Suprapubic skin (tissue), 4 donors: ENCODE measurements around the gene ATP6V0B. TPM values are rescaled to one million over a fixed set of nuclear protein-coding genes. Genes with fewer than 3 reads are reported as not detected.

Experiments used
- DNase-seq, 2 donors: peaks; one replicate each; pipeline ENCODE4 v3.0.0-alpha.2; 2019; ENCODE audit warnings: low spot score in 2 of 2
- H3K27ac ChIP-seq: fragments of 200-600 bp; sonication (generic); one replicate; pipeline ENCODE4 v1.5.1; 2019
- H3K27me3 ChIP-seq: fragments of 200-600 bp; sonication (generic); one replicate; pipeline ENCODE4 v1.5.1; 2019
- H3K36me3 ChIP-seq: fragments of 200-600 bp; sonication (generic); one replicate; pipeline ENCODE4 v1.5.1; 2019
- H3K4me1 ChIP-seq: fragments of 200-600 bp; sonication (generic); one replicate; pipeline ENCODE4 v1.5.1; 2019
- H3K4me3 ChIP-seq: fragments of 200-600 bp; sonication (generic); one replicate; pipeline ENCODE4 v1.5.1; 2019; ENCODE audit warnings: mild to moderate bottlenecking
- H3K9me3 ChIP-seq: fragments of 200-600 bp; sonication (generic); one replicate; pipeline ENCODE4 v1.5.1; 2019
- CTCF ChIP-seq, 2 donors: fragments of 200-600 bp in 1 of 2; fragments of 450-650 bp in 1 of 2; sonication (generic) in 1 of 2; IDR thresholded peaks; one replicate each; pipeline ENCODE4 v1.5.1; 2016 to 2019; ENCODE audit warnings: antibody characterized with exemption in 2 of 2, mild to moderate bottlenecking in 1 of 2, moderate library complexity in 1 of 2
- EP300 ChIP-seq: sonication (generic); formaldehyde crosslinking; IDR thresholded peaks from one replicate; pipeline ENCODE4 v1.6.1; 2017; ENCODE audit warnings: antibody characterized with exemption
- POLR2A ChIP-seq, 2 donors: fragments of 450-650 bp; IDR thresholded peaks; one replicate each; pipeline ENCODE4 v1.6.1; 2017; ENCODE audit warnings: antibody characterized with exemption in 2 of 2, mild to moderate bottlenecking in 2 of 2, moderate library complexity in 2 of 2
- POLR2AphosphoS5 ChIP-seq, 3 donors: sonication (generic); formaldehyde crosslinking; IDR thresholded peaks; one replicate each; pipeline ENCODE4 v1.6.1; 2017; ENCODE audit warnings: antibody characterized with exemption in 3 of 3
- WGBS: methylation state at CpG from one replicate; pipeline ENCODE4 v1.1.5; 2018; 5-methylcytosine and 5-hydroxymethylcytosine counted together
- total RNA-seq, 4 donors: library from RNA; depleted of rRNA; stranded (reverse); fragments of >200 nt; gene quantifications; one replicate each; pipeline ENCODE4 v1.1.0, GENCODE V29; 2016

ATP6V0B gene
- total RNA-seq, 4 donors from 2014 or later, result 95.2 to 193 (median 150) TPM

- no peak overlapping the region for H3K27ac ChIP-seq
- no peak overlapping the region for H3K4me3 ChIP-seq
- DNase-seq, result no peak
- 74% methylated on average over 2 of the region's 8 CpGs for WGBS
- H3K27me3 ChIP-seq, result no peaks in the 10 kb centered on the region
- peaks cover 6% of the 10 kb centered on the region for H3K4me1 ChIP-seq
- peaks cover 29% of the 10 kb centered on the region for H3K36me3 ChIP-seq
- no peak for TF ChIP-seq POLR2AphosphoS5 (IDR thresholded peaks at IDR 0.05)
- TF ChIP-seq CTCF (IDR thresholded peaks at IDR 0.05), result no peak
- TF ChIP-seq POLR2A (IDR thresholded peaks at IDR 0.05), result no peak
- TF ChIP-seq EP300, result no peak
- H3K9me3 ChIP-seq, result no peaks in the 10 kb centered on the region
These were observed 25.4 kb downstream of the ATP6V0B start for GRCh38 chr1:44000122-44000665.

GRCh38 chr1:44002165-44002564, 27.4 kb downstream of the ATP6V0B start:
- H3K36me3 ChIP-seq, result peaks cover 30% of the 10 kb centered on the region
- no peak overlapping the region for H3K27ac ChIP-seq
- TF ChIP-seq EP300 (no peak), POLR2AphosphoS5 (IDR thresholded peaks at IDR 0.05) (no peak)
- H3K27me3 ChIP-seq, result no peaks in the 10 kb centered on the region
- WGBS, result 77% methylated on average over 8 of the region's 8 CpGs
- peaks cover 5% of the 10 kb centered on the region for H3K4me1 ChIP-seq
- H3K4me3 ChIP-seq, result no peak overlapping the region
- no peaks in the 10 kb centered on the region for H3K9me3 ChIP-seq
- no peak for DNase-seq

GRCh38 chr1:44002606-44003157, 27.9 kb downstream of the ATP6V0B start:
- no peaks in the 10 kb centered on the region for H3K9me3 ChIP-seq
- H3K27ac ChIP-seq, result no peak overlapping the region
- no peaks in the 10 kb centered on the region for H3K27me3 ChIP-seq
- no peak for DNase-seq
- peaks cover 34% of the 10 kb centered on the region for H3K36me3 ChIP-seq
- WGBS, result 94% methylated on average over 7 of the region's 14 CpGs
- TF ChIP-seq POLR2A (IDR thresholded peaks at IDR 0.05), result no peak
- TF ChIP-seq CTCF (IDR thresholded peaks at IDR 0.05), result no peak
- TF ChIP-seq EP300, result no peak
- TF ChIP-seq POLR2AphosphoS5 (IDR thresholded peaks at IDR 0.05), result no peak
- peaks cover 5% of the 10 kb centered on the region for H3K4me1 ChIP-seq
- no peak overlapping the region for H3K4me3 ChIP-seq

GRCh38 chr1:44008259-44008658, 33.5 kb downstream of the ATP6V0B start:
- Histone ChIP-seq H3K9me3 (no peaks in the 10 kb centered on the region), H3K27me3 (no peaks in the 10 kb centered on the region), H3K4me3 (no peak overlapping the region), H3K36me3 (peaks cover 12% of the 10 kb centered on the region), H3K27ac (no peak overlapping the region), H3K4me1 (peaks cover 10% of the 10 kb centered on the region)
- TF ChIP-seq EP300, result no peak
- TF ChIP-seq CTCF (IDR thresholded peaks at IDR 0.05), result no peak
- WGBS, result 96% methylated on average over 6 of the region's 12 CpGs
- DNase-seq, result no peak

GRCh38 chr1:44010935-44011471, 36.2 kb downstream of the ATP6V0B start:
- no peak overlapping the region for H3K4me3 ChIP-seq
- WGBS, result no CpG with 5 or more reads among the region's 11 CpGs
- TF ChIP-seq POLR2AphosphoS5 (IDR thresholded peaks at IDR 0.05) (no peak), POLR2A (IDR thresholded peaks at IDR 0.05) (no peak), EP300 (no peak), CTCF (IDR thresholded peaks at IDR 0.05) (no peak)

More at GRCh38 chr1:44010935-44011471, 36.2 kb downstream of the ATP6V0B start:
- Histone ChIP-seq H3K4me1 (peaks cover 28% of the 10 kb centered on the region), H3K27ac (no peak overlapping the region), H3K27me3 (no peaks in the 10 kb centered on the region), H3K36me3 (peaks cover 12% of the 10 kb centered on the region), H3K9me3 (no peaks in the 10 kb centered on the region)
- DNase-seq, result no peak
